ENCODE data around the gene DNAJC30. TPM values are rescaled to one million over a fixed set of nuclear protein-coding genes. Genes with fewer than 3 reads are reported as not detected.

Gene DNAJC30
- total and polyA plus RNA-seq, 2 donors (not counting 1 experiment from before 2014, with no cell fraction given) = 6.6 to 15.5 TPM

GRCh38 chr7:73683788-73684693 lies 788 bp upstream of the DNAJC30 start:
- Mint-ChIP-seq H3K9me3 (ENCODE audit: insufficient read depth) (no peaks in the 10 kb centered on the region), H3K4me3 (peak overlapping the region; percentile 97), H3K27me3 (no peaks in the 10 kb centered on the region), H3K4me1 (peaks cover 33% of the 10 kb centered on the region), H3K27ac (peak overlapping the region; percentile 96)
- peak overlapping the region; percentile 79 for H3K4me2 ChIP-seq (replicated peaks; ENCODE audit: low read depth, low read length, poor library complexity, severe bottlenecking)
- 29% methylated on average over 54 of the region's 58 CpGs for WGBS (ENCODE audit: insufficient coverage)
- ChIA-PET CTCF (interaction anchor here (1.8 kb wide), 1 partner anchor 41 kb away, joined by 6 read pairs; no protein-coding TSS in a partner anchor), POLR2A (interaction anchor here (0.6 to 0.7 kb wide), 2 partner anchors 9 to 15 kb away, joined by 4 to 6 read pairs; no protein-coding TSS in a partner anchor)
- no peaks in the 10 kb centered on the region for H3K27me3 ChIP-seq (replicated peaks in 1 of 4; ENCODE audit: control extremely low read depth in 1 of 4, control insufficient read depth in 3 of 4, insufficient read depth in 4 of 4, low read length in 3 of 4)
- intact Hi-C loops (cut with micrococcal nuclease) = loop anchor here (1.0 to 10.0 kb wide), 7 partner anchors 17 to 1841 kb away; partner anchors contain the start of genes ABHD11, BAZ1B, RFC2 and STX1A
- no peak for TF ChIP-seq CTCF (IDR thresholded peaks at IDR 0.05)
- TF ChIP-seq EZH2 (IDR thresholded peaks at IDR 0.05; ENCODE audit: borderline replicate concordance, insufficient read depth, low read depth, low read length, poor library complexity, severe bottlenecking) = no peak
- H3K4me3 ChIP-seq (ENCODE audit: control extremely low read depth in 1 of 5, extremely low read depth in 1 of 5, insufficient read depth in 1 of 5, low read depth in 2 of 5, low read length in 4 of 5) = peak overlapping the region; percentile 79 to 99 (median 95)
- peaks cover 45% of the 10 kb centered on the region for H4K20me1 ChIP-seq (ENCODE audit: control insufficient read depth, insufficient read depth, low read length, poor library complexity, severe bottlenecking)
- H3K4me1 ChIP-seq (ENCODE audit: control insufficient read depth in 2 of 2, insufficient read depth in 2 of 2, low read length in 2 of 2) = peaks cover 19 to 25% of the 10 kb centered on the region in 2 donors
- ATAC-seq (ENCODE audit: low read depth) = peak; percentile 2
- DNase-seq = no peak
- H3K27ac ChIP-seq (ENCODE audit: low read length in 2 of 2) = peak overlapping the region; percentile 75 to 90
- peak overlapping the region; percentile 96 for H3K9ac ChIP-seq (ENCODE audit: low read length)
- no peaks in the 10 kb centered on the region for H3K9me3 ChIP-seq (ENCODE audit: control extremely low read depth in 1 of 3, control insufficient read depth in 2 of 3, insufficient read depth in 1 of 3, low read length in 2 of 3)
- peaks cover 72% of the 10 kb centered on the region for H3K79me2 ChIP-seq (ENCODE audit: control insufficient read depth, insufficient read depth, low read length)
- H2AFZ ChIP-seq (ENCODE audit: insufficient read depth, low read depth, low read length, poor library complexity, severe bottlenecking) = peak overlapping the region; percentile 97
- H3K36me3 ChIP-seq (replicated peaks in 1 of 2; ENCODE audit: control extremely low read depth in 1 of 2, control insufficient read depth in 1 of 2, extremely low read depth in 1 of 2, insufficient read depth in 2 of 2, low read length in 1 of 2) = peaks cover 0 to 28% of the 10 kb centered on the region in 2 experiments

GRCh38 chr7:73682745-73683055 lies 553 bp downstream of the DNAJC30 start:
- H3K4me1 Mint-ChIP-seq = peaks cover 32% of the 10 kb centered on the region
- CTCF ChIA-PET = no interaction called here

More at GRCh38 chr7:73682745-73683055, 553 bp downstream of the DNAJC30 start:
- peak overlapping the region; percentile 97 for H2AFZ ChIP-seq (ENCODE audit: insufficient read depth, low read depth, low read length, poor library complexity, severe bottlenecking)
- no peaks in the 10 kb centered on the region for H3K27me3 Mint-ChIP-seq
- H3K27ac Mint-ChIP-seq = peak overlapping the region; percentile 96
- H4K20me1 ChIP-seq (ENCODE audit: control insufficient read depth, insufficient read depth, low read length, poor library complexity, severe bottlenecking) = peaks cover 44% of the 10 kb centered on the region
- TF ChIP-seq CTCF (IDR thresholded peaks at IDR 0.05) = no peak
- no peak for TF ChIP-seq EZH2 (IDR thresholded peaks at IDR 0.05; ENCODE audit: borderline replicate concordance, insufficient read depth, low read depth, low read length, poor library complexity, severe bottlenecking)
- H3K4me3 ChIP-seq (ENCODE audit: control extremely low read depth in 1 of 5, extremely low read depth in 1 of 5, insufficient read depth in 1 of 5, low read depth in 2 of 5, low read length in 4 of 5) = peak overlapping the region in 4 of 5 experiments; percentile 87 to 99 (median 96)
- peak overlapping the region; percentile 79 for H3K4me2 ChIP-seq (replicated peaks; ENCODE audit: low read depth, low read length, poor library complexity, severe bottlenecking)
- ATAC-seq (ENCODE audit: low read depth) (no peak), DNase-seq (no peak)
- POLR2A ChIA-PET = no interaction called here
- 2% methylated on average over 32 of the region's 33 CpGs for WGBS (ENCODE audit: insufficient coverage)
- peaks cover 19 to 25% of the 10 kb centered on the region in 2 donors for H3K4me1 ChIP-seq (ENCODE audit: control insufficient read depth in 2 of 2, insufficient read depth in 2 of 2, low read length in 2 of 2)
- H3K36me3 ChIP-seq (replicated peaks in 1 of 2; ENCODE audit: control extremely low read depth in 1 of 2, control insufficient read depth in 1 of 2, extremely low read depth in 1 of 2, insufficient read depth in 2 of 2, low read length in 1 of 2) = peaks cover 0 to 20% of the 10 kb centered on the region in 2 experiments
- H3K27ac ChIP-seq (ENCODE audit: low read length in 2 of 2) = peak overlapping the region; percentile 81 to 90
- H3K9me3 ChIP-seq (ENCODE audit: control extremely low read depth in 1 of 3, control insufficient read depth in 2 of 3, insufficient read depth in 1 of 3, low read length in 2 of 3) = no peaks in the 10 kb centered on the region
- peak overlapping the region; percentile 96 for H3K9ac ChIP-seq (ENCODE audit: low read length)
- no peaks in the 10 kb centered on the region for H3K9me3 Mint-ChIP-seq (ENCODE audit: insufficient read depth)
- peaks cover 69% of the 10 kb centered on the region for H3K79me2 ChIP-seq (ENCODE audit: control insufficient read depth, insufficient read depth, low read length)
- H3K4me3 Mint-ChIP-seq = peak overlapping the region; percentile 97
- intact Hi-C loops (cut with micrococcal nuclease) = loop anchor here (1.0 to 10.0 kb wide), 7 partner anchors 15 to 1842 kb away; partner anchors contain the start of genes ABHD11, BAZ1B, RFC2 and STX1A
- no peaks in the 10 kb centered on the region for H3K27me3 ChIP-seq (replicated peaks in 1 of 4; ENCODE audit: control extremely low read depth in 1 of 4, control insufficient read depth in 3 of 4, insufficient read depth in 4 of 4, low read length in 3 of 4)
